H9 (cell line): Measurements from ENCODE around the gene NPAS1. TPM values are rescaled to one million over a fixed set of nuclear protein-coding genes. Genes with fewer than 3 reads are reported as not detected.

ENCODE experiments used
- DNase-seq: peaks from one replicate; pipeline ENCODE4 v3.0.0-alpha.2; 2017
- H2AFZ ChIP-seq: one replicate; pipeline ENCODE4 v1.6.1; 2013; ENCODE audit warnings: mild to moderate bottlenecking, low read length, control low read depth, moderate library complexity
- H2AK5ac ChIP-seq: 2 replicates; pipeline ENCODE4 v1.6.1; 2013; ENCODE audit warnings: low read length, control low read depth, mixed read lengths; ENCODE audit not compliant: insufficient read length
- H2BK120ac ChIP-seq: one replicate; pipeline ENCODE4 v1.6.1; 2013; ENCODE audit warnings: low read depth, mild to moderate bottlenecking, low read length, control low read depth, inconsistent platforms; ENCODE audit not compliant: poor library complexity, severe bottlenecking
- H2BK12ac ChIP-seq: 2 replicates; pipeline ENCODE4 v1.6.1; 2013; ENCODE audit warnings: low read length, control low read depth, mixed read lengths, low read depth; ENCODE audit not compliant: insufficient read length
- H2BK15ac ChIP-seq: 2 replicates; pipeline ENCODE4 v1.6.1; 2013; ENCODE audit warnings: low read depth, low read length, control low read depth
- H2BK20ac ChIP-seq: one replicate; pipeline ENCODE4 v1.6.1; 2013; ENCODE audit warnings: low read depth, mild to moderate bottlenecking, low read length, control low read depth, inconsistent platforms; ENCODE audit not compliant: poor library complexity, severe bottlenecking
- H2BK5ac ChIP-seq: 2 replicates; pipeline ENCODE4 v1.6.1; 2013; ENCODE audit warnings: low read length, control low read depth, mixed read lengths; ENCODE audit not compliant: insufficient read length
- H3K14ac ChIP-seq: 2 replicates; pipeline ENCODE4 v1.6.1; 2013; ENCODE audit warnings: low read length, control low read depth; ENCODE audit not compliant: insufficient read depth
- H3K18ac ChIP-seq: 2 replicates; pipeline ENCODE4 v1.6.1; 2013; ENCODE audit warnings: low read depth, mild to moderate bottlenecking, mixed read lengths, low read length, control low read depth; ENCODE audit not compliant: insufficient read length
- H3K23ac ChIP-seq: 2 replicates; pipeline ENCODE4 v1.6.1; 2013; ENCODE audit warnings: low read length, control low read depth, mixed read lengths, low read depth; ENCODE audit not compliant: insufficient read length
- H3K23me2 ChIP-seq: 2 replicates; pipeline ENCODE4 v1.6.1; 2013; ENCODE audit warnings: low read depth, mild to moderate bottlenecking, mixed read lengths, low read length, control low read depth; ENCODE audit not compliant: insufficient read length, poor library complexity, severe bottlenecking
- H3K27ac ChIP-seq: 2 replicates; pipeline ENCODE4 v1.5.1; 2013; ENCODE audit warnings: low read length, control low read depth, mixed read lengths, low read depth; ENCODE audit not compliant: insufficient read length
- H3K27me3 ChIP-seq: 2 replicates; pipeline ENCODE4 v1.6.1; 2013; ENCODE audit warnings: low read length, control low read depth, inconsistent platforms; ENCODE audit not compliant: insufficient read depth
- H3K4ac ChIP-seq: 2 replicates; pipeline ENCODE4 v1.6.1; 2013; ENCODE audit warnings: low read depth, mild to moderate bottlenecking, control low read depth, inconsistent platforms, low read length, moderate library complexity
- H3K4me1 ChIP-seq: 2 replicates; pipeline ENCODE4 v1.6.1; 2013; ENCODE audit warnings: low read length, control low read depth, inconsistent platforms; ENCODE audit not compliant: insufficient read depth
- H3K4me2 ChIP-seq: 2 replicates; pipeline ENCODE4 v1.6.1; 2013; ENCODE audit warnings: low read length, control low read depth, mixed read lengths; ENCODE audit not compliant: insufficient read length, insufficient read depth
- H3K56ac ChIP-seq: 2 replicates; pipeline ENCODE4 v1.6.1; 2013; ENCODE audit warnings: low read depth, mild to moderate bottlenecking, mixed read lengths, low read length, control low read depth; ENCODE audit not compliant: insufficient read length
- H3K79me1 ChIP-seq: 2 replicates; pipeline ENCODE4 v1.6.1; 2013; ENCODE audit warnings: low read depth, mild to moderate bottlenecking, moderate library complexity, low read length, control low read depth, inconsistent platforms; ENCODE audit not compliant: insufficient read depth, poor library complexity, severe bottlenecking
- H3K79me2 ChIP-seq: 2 replicates; pipeline ENCODE4 v1.6.1; 2013; ENCODE audit warnings: low read length, control low read depth, inconsistent platforms; ENCODE audit not compliant: insufficient read depth
- H3K9ac ChIP-seq: 2 replicates; pipeline ENCODE4 v1.6.1; 2013; ENCODE audit warnings: low read length, control low read depth, mixed read lengths; ENCODE audit not compliant: insufficient read length; ENCODE audit errors: extremely low read depth
- H3K9me3 ChIP-seq: one replicate; pipeline ENCODE4 v1.6.1; 2013; ENCODE audit warnings: low read depth, low read length, inconsistent platforms; ENCODE audit not compliant: control insufficient read depth
- H3T11ph ChIP-seq: one replicate; pipeline ENCODE4 v1.6.1; 2013; ENCODE audit warnings: mild to moderate bottlenecking, low read length, control low read depth, inconsistent platforms
- H4K20me1 ChIP-seq: one replicate; pipeline ENCODE4 v1.6.1; 2013; ENCODE audit not compliant: control insufficient read depth, insufficient read length, insufficient read depth
- H4K5ac ChIP-seq: 2 replicates; pipeline ENCODE4 v1.6.1; 2013; ENCODE audit warnings: low read depth, mild to moderate bottlenecking, mixed read lengths, low read length, control low read depth; ENCODE audit not compliant: insufficient read length
- H4K8ac ChIP-seq: replicated peaks from 2 replicates; pipeline ENCODE4 v1.6.1; 2013; ENCODE audit warnings: low read length, control low read depth, mixed read lengths, low read depth; ENCODE audit not compliant: insufficient read length
- H4K91ac ChIP-seq: 2 replicates; pipeline ENCODE4 v1.6.1; 2013; ENCODE audit warnings: low read depth, mild to moderate bottlenecking, moderate library complexity, mixed read lengths, low read length, control low read depth; ENCODE audit not compliant: insufficient read length
- H3K27ac Mint-ChIP-seq, 3 experiments: 2 replicates in 2 of 3; 3 replicates in 1 of 3; pipeline ENCODE4 v1.8.0; 2020 to 2021; ENCODE audit warnings: mixed read lengths in 3 of 3, mild to moderate bottlenecking in 1 of 3, moderate library complexity in 1 of 3
- H3K27me3 Mint-ChIP-seq: 2 replicates; pipeline ENCODE4 v1.8.0; 2021; ENCODE audit warnings: low read depth, mild to moderate bottlenecking, moderate library complexity, mixed read lengths
- H3K36me3 Mint-ChIP-seq, 3 experiments: 2 replicates in 2 of 3; 3 replicates in 1 of 3; pipeline ENCODE4 v1.8.0; 2020 to 2021; ENCODE audit warnings: low read depth in 3 of 3, mixed read lengths in 3 of 3; ENCODE audit not compliant: insufficient read depth in 1 of 3
- H3K4me1 Mint-ChIP-seq, 2 experiments: 2 replicates each; pipeline ENCODE4 v1.8.0; 2020; ENCODE audit warnings: mixed read lengths in 2 of 2
- H3K4me3 Mint-ChIP-seq, 2 experiments: 2 replicates in 1 of 2; 3 replicates in 1 of 2; pipeline ENCODE4 v1.8.0; 2020 to 2021; ENCODE audit warnings: mild to moderate bottlenecking in 2 of 2, mixed read lengths in 2 of 2, moderate library complexity in 1 of 2
- H3K9me3 Mint-ChIP-seq, 2 experiments: 2 replicates in 1 of 2; 3 replicates in 1 of 2; pipeline ENCODE4 v1.8.0; 2020; ENCODE audit warnings: mild to moderate bottlenecking in 2 of 2, mixed read lengths in 2 of 2, moderate library complexity in 1 of 2
- WGBS: extraction: QIAGEN DNeasy Blood & Tissue Kit; methylation state at CpG from one replicate; pipeline ENCODE4 v1.1.7; 2013; ENCODE audit warnings: missing lambda C conversion rate, low lambda C conversion rate, mixed read lengths; ENCODE audit not compliant: insufficient read length; ENCODE audit errors: extremely low coverage; 5-methylcytosine and 5-hydroxymethylcytosine counted together
- total RNA-seq: library from RNA; stranded (reverse); gene quantifications from 2 replicates; pipeline ENCODE4 v1.2.1, GENCODE V29; 2021
- TF ChIP-seq, protein P1 (sequence below): fragments of 200-600 bp; sonication (generic); conservative IDR thresholded peaks from 3 replicates; pipeline ENCODE4 v1.8.0; 2021; ENCODE audit warnings: antibody characterized with exemption, mild to moderate bottlenecking

Gene NPAS1
- total RNA-seq, 1 experiment from 2014 or later: 17.8 TPM

GRCh38 chr19:47074621-47075020, 55.0 kb downstream of the NPAS1 start:
- DNase-seq: no peak
- peaks cover 39 to 81% (median 75%) of the 10 kb centered on the region in 3 experiments; a peak in 6 of 7 replicates for H3K36me3 Mint-ChIP-seq
- no peak overlapping the region for H3K27ac Mint-ChIP-seq
- H2AFZ ChIP-seq: no peak overlapping the region
- no peak overlapping the region for H3K56ac ChIP-seq
- H3K9ac ChIP-seq: no peak overlapping the region
- peaks cover 0 to 3% of the 10 kb centered on the region in 2 experiments; a peak in 2 of 4 replicates for H3K4me1 Mint-ChIP-seq
- no CpG with 5 or more reads among the region's 9 CpGs for WGBS
- no peaks in the 10 kb centered on the region for H3K27me3 Mint-ChIP-seq
- no peaks in the 10 kb centered on the region for H3K79me1 ChIP-seq
- H4K8ac ChIP-seq: no peak overlapping the region
- no peaks in the 10 kb centered on the region for H3K23me2 ChIP-seq
- no peak overlapping the region for H2AK5ac ChIP-seq
- H3K4ac ChIP-seq: no peak overlapping the region
- no peak overlapping the region for H2BK20ac ChIP-seq
- H2BK15ac ChIP-seq: no peak overlapping the region
- H3K9me3 ChIP-seq: no peaks in the 10 kb centered on the region
- H4K5ac ChIP-seq: no peak overlapping the region
- H3K23ac ChIP-seq: no peak overlapping the region
- TF ChIP-seq, protein P1, sequence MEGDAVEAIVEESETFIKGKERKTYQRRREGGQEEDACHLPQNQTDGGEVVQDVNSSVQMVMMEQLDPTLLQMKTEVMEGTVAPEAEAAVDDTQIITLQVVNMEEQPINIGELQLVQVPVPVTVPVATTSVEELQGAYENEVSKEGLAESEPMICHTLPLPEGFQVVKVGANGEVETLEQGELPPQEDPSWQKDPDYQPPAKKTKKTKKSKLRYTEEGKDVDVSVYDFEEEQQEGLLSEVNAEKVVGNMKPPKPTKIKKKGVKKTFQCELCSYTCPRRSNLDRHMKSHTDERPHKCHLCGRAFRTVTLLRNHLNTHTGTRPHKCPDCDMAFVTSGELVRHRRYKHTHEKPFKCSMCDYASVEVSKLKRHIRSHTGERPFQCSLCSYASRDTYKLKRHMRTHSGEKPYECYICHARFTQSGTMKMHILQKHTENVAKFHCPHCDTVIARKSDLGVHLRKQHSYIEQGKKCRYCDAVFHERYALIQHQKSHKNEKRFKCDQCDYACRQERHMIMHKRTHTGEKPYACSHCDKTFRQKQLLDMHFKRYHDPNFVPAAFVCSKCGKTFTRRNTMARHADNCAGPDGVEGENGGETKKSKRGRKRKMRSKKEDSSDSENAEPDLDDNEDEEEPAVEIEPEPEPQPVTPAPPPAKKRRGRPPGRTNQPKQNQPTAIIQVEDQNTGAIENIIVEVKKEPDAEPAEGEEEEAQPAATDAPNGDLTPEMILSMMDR: no peak
- H3K4me3 Mint-ChIP-seq: no peak overlapping the region
- no peaks in the 10 kb centered on the region for H3K9me3 Mint-ChIP-seq
- H3K27ac ChIP-seq: no peak overlapping the region
- H3K27me3 ChIP-seq: no peaks in the 10 kb centered on the region
- no peak overlapping the region for H3T11ph ChIP-seq
- H4K20me1 ChIP-seq: peaks cover 2% of the 10 kb centered on the region
- no peak overlapping the region for H2BK120ac ChIP-seq
- no peak overlapping the region for H2BK5ac ChIP-seq
- no peaks in the 10 kb centered on the region for H3K79me2 ChIP-seq
- H3K18ac ChIP-seq: no peak overlapping the region
- H4K91ac ChIP-seq: no peak overlapping the region
- no peaks in the 10 kb centered on the region for H3K4me1 ChIP-seq
- H2BK12ac ChIP-seq: no peak overlapping the region
- no peak overlapping the region for H3K14ac ChIP-seq
- H3K4me2 ChIP-seq: no peak overlapping the region
